Suprapubic skin (tissue), 4 donors: ENCODE data around the gene HOXC4. TPM values are rescaled to one million over a fixed set of nuclear protein-coding genes. Genes with fewer than 3 reads are reported as not detected.
"Not testable (repeated sequence)": the region's sequence is repeated elsewhere in the genome, so short reads cannot be mapped to it uniquely, and the experiment has no call there.

Experiments
- DNase-seq, 2 donors: peaks; one replicate each; pipeline ENCODE4 v3.0.0-alpha.2; 2019; ENCODE audit warnings: low spot score in 2 of 2
- H3K27ac ChIP-seq: fragments of 200-600 bp; sonication (generic); one replicate; pipeline ENCODE4 v1.5.1; 2019
- H3K27me3 ChIP-seq: fragments of 200-600 bp; sonication (generic); one replicate; pipeline ENCODE4 v1.5.1; 2019
- H3K36me3 ChIP-seq: fragments of 200-600 bp; sonication (generic); one replicate; pipeline ENCODE4 v1.5.1; 2019
- H3K4me1 ChIP-seq: fragments of 200-600 bp; sonication (generic); one replicate; pipeline ENCODE4 v1.5.1; 2019
- H3K4me3 ChIP-seq: fragments of 200-600 bp; sonication (generic); one replicate; pipeline ENCODE4 v1.5.1; 2019; ENCODE audit warnings: mild to moderate bottlenecking
- H3K9me3 ChIP-seq: fragments of 200-600 bp; sonication (generic); one replicate; pipeline ENCODE4 v1.5.1; 2019
- EP300 ChIP-seq: sonication (generic); formaldehyde crosslinking; IDR thresholded peaks from one replicate; pipeline ENCODE4 v1.6.1; 2017; ENCODE audit warnings: antibody characterized with exemption
- POLR2A ChIP-seq, 2 donors: fragments of 450-650 bp; IDR thresholded peaks; one replicate each; pipeline ENCODE4 v1.6.1; 2017; ENCODE audit warnings: antibody characterized with exemption in 2 of 2, mild to moderate bottlenecking in 2 of 2, moderate library complexity in 2 of 2
- POLR2AphosphoS5 ChIP-seq, 3 donors: sonication (generic); formaldehyde crosslinking; IDR thresholded peaks; one replicate each; pipeline ENCODE4 v1.6.1; 2017; ENCODE audit warnings: antibody characterized with exemption in 3 of 3
- WGBS: methylation state at CpG from one replicate; pipeline ENCODE4 v1.1.5; 2018; 5-methylcytosine and 5-hydroxymethylcytosine counted together
- total RNA-seq, 4 donors: library from RNA; depleted of rRNA; stranded (reverse); fragments of >200 nt; gene quantifications; one replicate each; pipeline ENCODE4 v1.1.0, GENCODE V29; 2016
- TF ChIP-seq, protein P1 (sequence below), 2 donors: fragments of 200-600 bp in 1 of 2; fragments of 450-650 bp in 1 of 2; sonication (generic) in 1 of 2; IDR thresholded peaks; one replicate each; pipeline ENCODE4 v1.5.1; 2016 to 2019; ENCODE audit warnings: antibody characterized with exemption in 2 of 2, mild to moderate bottlenecking in 1 of 2, moderate library complexity in 1 of 2

The HOXC4 gene
- total RNA-seq, 4 donors from 2014 or later, result 1.4 to 4.7 (median 1.9) TPM

DNA sequence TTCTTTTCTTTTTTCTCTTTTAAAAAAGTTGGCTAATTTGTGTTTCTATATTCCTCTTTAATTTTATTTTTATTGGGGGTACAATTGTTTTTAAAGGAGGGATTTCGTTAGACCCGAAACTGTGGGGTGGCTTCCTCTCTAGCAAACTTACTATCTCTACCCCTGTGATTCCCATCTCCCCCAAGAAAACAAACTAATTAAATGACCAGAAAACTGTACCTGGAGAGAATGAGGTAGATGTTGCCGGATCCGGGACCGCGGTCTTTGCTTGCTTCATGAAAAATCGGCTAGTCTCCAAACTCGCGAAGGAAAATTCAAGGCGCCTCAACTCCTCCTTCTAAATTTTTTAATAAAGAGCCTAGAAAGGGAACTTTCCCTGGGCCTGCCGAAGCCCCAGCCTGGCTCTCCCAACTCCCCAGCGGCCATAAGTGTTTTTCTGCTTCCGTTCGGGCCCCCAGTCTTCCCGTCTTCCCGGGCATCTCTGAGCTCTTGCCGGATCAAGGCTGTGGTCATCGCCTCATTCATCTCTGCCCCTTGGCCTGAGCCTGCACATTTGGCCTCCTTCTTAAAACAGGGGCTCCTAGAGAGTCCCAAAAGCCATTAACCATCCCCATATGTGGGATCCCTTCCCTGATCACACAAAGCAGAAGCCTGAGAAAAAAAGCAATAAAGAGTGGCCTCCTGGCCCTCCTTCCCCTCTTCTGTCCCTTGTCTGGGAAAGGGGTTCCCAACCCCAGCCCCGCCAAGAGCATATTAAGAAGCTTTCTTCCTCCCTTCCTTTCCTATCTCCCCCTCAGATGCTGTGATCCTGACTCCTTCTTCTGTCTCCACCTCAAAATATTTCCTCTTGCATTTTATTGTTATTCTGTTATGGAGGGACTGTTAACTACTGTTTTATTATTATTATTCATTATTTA, 26.6 kb downstream of the HOXC4 start:
- WGBS, result 68% methylated on average over 19 of the region's 19 CpGs
- not testable (repeated sequence) for DNase-seq, H3K9me3 ChIP-seq, H3K36me3 ChIP-seq, H3K4me1 ChIP-seq, H3K27me3 ChIP-seq
- peak overlapping the region; percentile 68 for H3K27ac ChIP-seq
- H3K4me3 ChIP-seq, result peak overlapping the region; percentile 37

DNA sequence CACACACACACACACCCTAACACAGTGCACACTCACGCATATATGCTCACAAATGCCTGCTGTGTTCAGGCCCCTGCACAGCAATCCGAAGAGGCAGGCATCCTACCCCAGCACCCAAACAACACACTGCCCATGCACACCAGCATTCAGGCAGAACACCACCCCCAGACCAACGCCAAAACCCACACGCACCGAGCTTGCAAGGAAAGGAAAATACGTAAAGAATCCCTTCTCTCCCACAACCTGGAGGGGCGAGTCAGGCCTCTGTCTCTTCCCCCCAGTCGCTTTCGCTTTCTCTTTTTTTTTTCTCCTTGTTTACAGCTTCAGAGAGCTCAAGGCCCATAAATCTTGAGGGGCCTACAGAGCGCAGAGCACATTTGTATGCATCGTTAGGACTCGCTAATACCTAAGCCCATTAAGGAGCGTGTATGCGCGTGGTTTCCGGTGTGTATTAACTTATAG, 27.4 kb downstream of the HOXC4 start:
- not testable (repeated sequence) for H3K9me3 ChIP-seq, H3K36me3 ChIP-seq, H3K27me3 ChIP-seq, DNase-seq, H3K4me1 ChIP-seq
- WGBS, result 40% methylated on average over 16 of the region's 16 CpGs
- peak overlapping the region; percentile 68 for H3K27ac ChIP-seq
- peak overlapping the region; percentile 37 for H3K4me3 ChIP-seq

DNA sequence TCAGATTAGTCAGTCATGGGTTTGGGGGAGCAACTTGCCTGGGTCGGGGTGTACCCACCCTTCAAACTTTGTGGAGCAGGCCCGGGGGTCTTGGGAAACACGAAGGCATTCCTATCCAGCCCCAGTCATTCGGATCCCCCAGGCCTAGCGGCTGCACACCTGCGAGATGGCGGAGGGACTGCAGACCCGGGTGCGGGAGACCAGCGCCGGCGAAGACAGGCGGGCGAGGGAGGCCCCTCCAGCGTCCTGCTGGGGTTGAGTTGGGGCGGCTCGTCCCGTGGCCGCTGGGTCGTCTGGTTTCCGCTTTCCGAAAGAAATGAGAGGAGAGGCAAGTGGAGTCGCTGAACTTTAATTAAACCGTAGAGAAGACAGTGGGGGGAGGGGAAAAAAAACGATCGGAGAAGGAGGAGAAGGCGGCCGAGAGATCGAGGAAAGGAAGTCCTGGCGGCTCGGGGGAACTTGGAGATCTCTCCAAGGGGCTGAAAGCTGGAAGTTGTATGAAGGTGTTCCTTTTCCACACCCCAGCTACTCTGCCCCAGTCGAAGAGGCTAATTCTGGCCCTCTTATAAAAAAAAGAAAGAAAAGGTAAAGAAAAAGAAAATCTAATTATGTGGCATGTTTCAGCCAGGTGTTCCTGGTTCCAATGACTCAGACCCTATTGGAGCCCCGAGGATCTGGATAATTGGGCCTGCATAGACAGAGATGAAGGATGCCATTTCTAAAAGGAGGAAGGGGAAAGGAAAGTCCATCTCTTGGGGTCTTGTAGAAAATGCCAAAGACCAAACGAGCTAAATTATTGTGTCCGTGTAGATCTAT, 28.2 kb downstream of the HOXC4 start:
- H3K9me3 ChIP-seq, H3K4me1 ChIP-seq, H3K36me3 ChIP-seq, DNase-seq, H3K27me3 ChIP-seq: not testable (repeated sequence)
- peak overlapping the region; percentile 37 for H3K4me3 ChIP-seq
- H3K27ac ChIP-seq, result peak overlapping the region; percentile 67
- 41% methylated on average over 32 of the region's 35 CpGs for WGBS

DNA sequence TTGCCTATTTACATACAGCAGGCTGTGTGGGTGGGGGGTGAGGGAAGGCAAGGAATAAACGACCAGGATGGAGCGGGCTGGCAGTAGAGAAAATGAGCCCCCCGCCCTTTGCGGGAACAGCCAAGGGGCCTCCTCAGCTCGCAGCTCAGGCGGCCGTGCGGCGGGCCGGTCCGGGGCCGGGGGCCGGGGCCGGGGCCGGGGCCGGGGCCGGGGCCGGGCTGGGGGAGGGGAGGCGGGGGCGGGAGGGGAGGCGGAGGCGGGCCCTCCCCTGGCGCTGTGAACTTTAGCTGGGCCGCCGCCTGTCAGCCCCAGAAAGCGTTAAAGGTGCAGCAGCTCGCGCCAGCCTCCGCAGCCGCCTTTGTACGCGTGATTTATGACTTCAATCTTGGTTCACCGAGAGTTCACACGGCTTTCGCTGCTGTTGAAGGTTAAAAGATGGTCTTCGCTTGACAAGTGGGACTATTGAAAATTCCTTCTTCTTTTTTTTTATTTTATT, 28.8 kb downstream of the HOXC4 start:
- Histone ChIP-seq H3K36me3 (no peaks in the 10 kb centered on the region), H3K9me3 (no peaks in the 10 kb centered on the region), H3K27me3 (no peaks in the 10 kb centered on the region), H3K4me3 (peak overlapping the region; percentile 29), H3K27ac (peak overlapping the region; percentile 67), H3K4me1 (peaks cover 3% of the 10 kb centered on the region)
- 15% methylated on average over 7 of the region's 36 CpGs for WGBS
- TF ChIP-seq POLR2AphosphoS5 (IDR thresholded peaks at IDR 0.05), result no peak
- TF ChIP-seq, protein P1, sequence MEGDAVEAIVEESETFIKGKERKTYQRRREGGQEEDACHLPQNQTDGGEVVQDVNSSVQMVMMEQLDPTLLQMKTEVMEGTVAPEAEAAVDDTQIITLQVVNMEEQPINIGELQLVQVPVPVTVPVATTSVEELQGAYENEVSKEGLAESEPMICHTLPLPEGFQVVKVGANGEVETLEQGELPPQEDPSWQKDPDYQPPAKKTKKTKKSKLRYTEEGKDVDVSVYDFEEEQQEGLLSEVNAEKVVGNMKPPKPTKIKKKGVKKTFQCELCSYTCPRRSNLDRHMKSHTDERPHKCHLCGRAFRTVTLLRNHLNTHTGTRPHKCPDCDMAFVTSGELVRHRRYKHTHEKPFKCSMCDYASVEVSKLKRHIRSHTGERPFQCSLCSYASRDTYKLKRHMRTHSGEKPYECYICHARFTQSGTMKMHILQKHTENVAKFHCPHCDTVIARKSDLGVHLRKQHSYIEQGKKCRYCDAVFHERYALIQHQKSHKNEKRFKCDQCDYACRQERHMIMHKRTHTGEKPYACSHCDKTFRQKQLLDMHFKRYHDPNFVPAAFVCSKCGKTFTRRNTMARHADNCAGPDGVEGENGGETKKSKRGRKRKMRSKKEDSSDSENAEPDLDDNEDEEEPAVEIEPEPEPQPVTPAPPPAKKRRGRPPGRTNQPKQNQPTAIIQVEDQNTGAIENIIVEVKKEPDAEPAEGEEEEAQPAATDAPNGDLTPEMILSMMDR (IDR thresholded peaks at IDR 0.05), result no peak
- no peak for TF ChIP-seq POLR2A (IDR thresholded peaks at IDR 0.05)
- no peak for TF ChIP-seq EP300
- DNase-seq, result no peak

DNA sequence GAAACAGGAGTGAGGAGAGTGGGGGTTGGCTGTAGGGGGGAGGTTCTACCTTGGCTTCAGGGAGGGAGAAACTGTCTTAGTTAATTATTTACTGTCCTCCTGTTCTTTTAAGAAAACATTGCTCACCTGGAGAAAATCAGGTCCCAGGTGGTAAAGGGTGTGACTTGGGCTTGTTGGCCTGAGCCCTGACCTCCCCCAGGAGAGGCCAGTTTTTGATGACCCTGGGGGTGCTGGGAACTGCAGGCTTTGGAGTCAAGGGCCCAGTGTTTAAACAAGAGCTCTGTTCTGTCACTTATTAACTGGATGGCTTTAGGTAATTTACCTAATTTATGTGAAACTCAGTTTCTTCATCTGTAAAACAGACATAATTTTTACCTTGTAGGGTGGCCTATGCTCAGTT, 34.4 kb downstream of the HOXC4 start:
- H3K4me3 ChIP-seq, H3K4me1 ChIP-seq, H3K9me3 ChIP-seq, DNase-seq, H3K27me3 ChIP-seq, H3K27ac ChIP-seq, H3K36me3 ChIP-seq: not testable (repeated sequence)

DNA sequence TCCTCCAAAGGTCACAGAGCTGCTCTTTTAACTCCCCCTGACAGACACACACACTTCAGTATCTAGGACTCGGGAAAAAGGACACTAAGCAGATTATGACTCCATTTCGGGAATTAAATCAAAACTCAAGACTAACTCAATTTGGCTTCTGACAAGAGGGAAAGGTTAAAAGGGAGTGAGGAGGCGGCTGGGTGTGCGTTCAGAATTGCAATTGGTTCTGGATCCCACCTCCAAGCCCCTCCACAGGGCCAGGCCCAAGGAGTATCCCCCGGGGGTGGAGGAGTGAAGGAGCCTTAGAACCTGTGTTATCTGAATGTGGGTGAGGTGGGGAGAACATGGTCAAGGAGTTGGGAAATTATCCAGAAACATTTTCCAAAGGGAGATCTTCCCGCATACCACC, 35.8 kb downstream of the HOXC4 start:
- not testable (repeated sequence) for H3K27me3 ChIP-seq, H3K36me3 ChIP-seq
- WGBS, result 87% methylated on average over 6 of the region's 6 CpGs

DNA sequence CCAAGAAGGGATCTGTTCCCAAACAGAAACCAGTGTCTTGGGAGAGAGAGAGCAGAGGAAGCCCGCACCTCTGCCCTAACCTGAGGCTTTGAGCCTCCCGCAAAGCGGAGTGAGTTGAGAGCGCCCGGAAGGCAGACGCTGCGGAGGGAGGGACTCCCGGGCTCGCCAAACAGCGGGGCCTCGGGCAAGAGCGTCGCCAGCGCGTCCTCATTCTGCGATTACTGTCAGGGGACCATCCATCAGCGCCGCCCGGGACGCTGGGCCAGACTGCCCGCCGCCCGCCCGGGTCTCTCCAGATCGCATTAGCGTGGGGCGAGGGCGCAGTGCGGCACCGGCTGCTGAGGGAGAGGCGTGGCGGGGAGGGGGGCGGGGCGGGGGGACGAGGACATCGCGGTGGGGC, 36.7 kb downstream of the HOXC4 start:
- not testable (repeated sequence) for H3K9me3 ChIP-seq, DNase-seq, H3K36me3 ChIP-seq, H3K27ac ChIP-seq, H3K27me3 ChIP-seq, H3K4me1 ChIP-seq
- 12% methylated on average over 7 of the region's 37 CpGs for WGBS
- H3K4me3 ChIP-seq, result peak overlapping the region; percentile 41

More for the DNA sequence above, 35.8 kb downstream of the HOXC4 start:
- DNase-seq, H3K4me3 ChIP-seq, H3K27ac ChIP-seq, H3K9me3 ChIP-seq, H3K4me1 ChIP-seq: not testable (repeated sequence)

DNA sequence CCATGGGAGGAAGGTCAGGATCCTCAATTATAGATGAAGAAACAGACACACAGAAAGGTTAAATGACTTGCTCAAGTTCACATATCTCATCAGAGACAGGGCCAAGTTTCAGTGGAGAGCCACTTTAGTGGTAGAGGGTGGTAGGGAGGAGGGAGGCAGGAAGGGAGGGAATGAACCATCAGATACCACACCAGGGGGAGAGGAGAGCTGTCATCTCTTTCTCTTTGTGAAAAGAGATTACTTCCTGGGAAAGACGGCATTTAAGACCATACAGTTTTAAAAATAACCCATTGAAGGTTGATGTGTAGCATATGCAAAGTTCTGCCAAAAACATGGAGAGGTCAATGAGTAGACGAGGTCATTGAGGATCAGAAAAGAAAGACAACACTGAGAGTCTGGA, 39.3 kb downstream of the HOXC4 start:
- DNase-seq, result not testable (repeated sequence)
- WGBS, result 66% methylated on average over 2 of the region's 2 CpGs

DNA sequence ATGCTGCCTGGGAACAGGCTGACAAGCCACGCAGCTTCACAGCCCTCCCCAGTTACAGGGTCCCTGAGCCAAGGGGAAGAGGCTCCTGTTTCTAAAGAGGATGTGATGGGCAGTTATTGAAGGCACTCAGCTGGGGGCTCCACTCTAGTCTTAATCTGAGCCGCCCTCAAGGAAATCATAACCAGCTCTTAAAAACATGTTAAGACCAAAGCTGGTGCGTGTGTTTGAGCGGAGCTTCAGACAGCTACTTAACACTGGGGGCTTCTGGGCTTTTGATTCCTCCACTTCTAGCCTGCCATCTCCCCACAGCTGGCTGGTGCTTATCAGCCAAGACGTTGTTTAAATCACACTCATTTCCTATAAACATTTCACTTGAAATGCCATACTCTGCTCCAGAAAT, 42.3 kb downstream of the HOXC4 start:
- not testable (repeated sequence) for H3K27me3 ChIP-seq, H3K4me3 ChIP-seq, H3K27ac ChIP-seq, H3K4me1 ChIP-seq, DNase-seq, H3K9me3 ChIP-seq, H3K36me3 ChIP-seq
- WGBS, result 91% methylated on average over 5 of the region's 5 CpGs

More for the DNA sequence above, 39.3 kb downstream of the HOXC4 start:
- not testable (repeated sequence) for H3K9me3 ChIP-seq, H3K27ac ChIP-seq, H3K4me1 ChIP-seq, H3K4me3 ChIP-seq, H3K36me3 ChIP-seq, H3K27me3 ChIP-seq

DNA sequence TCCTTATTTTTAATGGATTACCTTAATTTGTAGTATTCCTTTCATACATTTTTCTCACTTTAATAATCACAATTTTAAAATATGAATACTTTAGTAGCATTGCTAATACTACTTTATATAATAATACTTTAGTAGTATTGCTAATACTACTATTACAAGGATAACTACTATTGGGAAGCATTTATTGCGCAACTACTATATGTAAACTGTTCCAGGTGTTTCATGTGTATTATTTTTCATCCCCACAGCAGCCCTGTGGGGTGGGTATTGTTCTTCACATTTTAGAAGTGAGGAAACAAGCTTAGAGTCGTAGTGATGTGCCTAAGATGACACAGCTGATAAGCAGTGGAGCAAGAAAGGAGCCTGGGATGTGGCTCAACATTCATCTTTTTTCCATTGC, 45.0 kb downstream of the HOXC4 start:
- H3K36me3 ChIP-seq, H3K4me3 ChIP-seq, H3K27ac ChIP-seq, H3K9me3 ChIP-seq, DNase-seq, H3K27me3 ChIP-seq, H3K4me1 ChIP-seq: not testable (repeated sequence)
- 84% methylated on average over 2 of the region's 2 CpGs for WGBS

DNA sequence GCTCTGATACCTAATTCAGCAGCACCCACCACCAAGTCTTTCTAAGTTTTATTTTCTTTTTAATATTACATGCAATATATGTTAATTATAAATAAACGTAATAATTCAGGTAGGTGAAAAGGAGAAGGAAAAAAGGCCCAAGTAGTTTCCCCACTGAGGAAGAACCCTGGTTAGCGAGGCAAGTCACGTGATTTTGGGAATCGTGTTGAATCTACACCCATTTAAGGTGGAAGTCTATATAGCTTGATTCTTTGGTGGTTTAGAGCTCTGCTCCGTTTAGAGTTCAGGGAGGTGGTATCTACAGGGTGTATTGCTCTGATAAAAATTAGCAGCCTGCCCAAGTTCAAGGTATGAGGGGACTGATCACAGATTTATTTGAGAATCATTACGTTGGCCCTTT, 47.0 kb downstream of the HOXC4 start:
- not testable (repeated sequence) for H3K27me3 ChIP-seq, DNase-seq, H3K4me1 ChIP-seq, H3K36me3 ChIP-seq, H3K27ac ChIP-seq, H3K9me3 ChIP-seq, H3K4me3 ChIP-seq
- 86% methylated on average over 6 of the region's 6 CpGs for WGBS

DNA sequence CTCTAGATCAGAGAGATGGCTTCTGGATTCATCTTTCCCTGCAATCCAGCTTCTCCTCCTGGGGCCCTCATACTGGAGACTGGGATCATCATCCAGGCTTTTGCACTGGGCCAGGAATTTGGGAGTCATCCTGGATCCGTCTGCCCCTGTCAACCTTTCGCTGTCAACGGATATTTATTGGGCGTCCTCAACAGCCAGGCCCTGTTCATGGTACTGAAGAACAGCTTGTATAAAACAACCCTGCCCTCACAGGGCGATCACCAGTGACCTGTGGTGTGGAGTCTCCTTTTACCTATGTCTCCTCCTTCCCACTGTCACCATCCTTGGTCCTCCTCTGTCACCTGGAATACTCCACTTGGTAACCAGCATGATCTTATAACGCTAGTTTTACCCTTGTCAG, 48.6 kb downstream of the HOXC4 start:
- H3K4me1 ChIP-seq, H3K9me3 ChIP-seq, H3K27ac ChIP-seq, H3K4me3 ChIP-seq, H3K36me3 ChIP-seq, DNase-seq: not testable (repeated sequence)
- 83% methylated on average over 6 of the region's 6 CpGs for WGBS
- H3K27me3 ChIP-seq, result peaks cover 14% of the 10 kb centered on the region
